Measurements from ENCODE around the gene CDCA5.

CDCA5 gene

GRCh38 chr11:65066805-65067291, 17.0 kb downstream of the CDCA5 start:
- no peak overlapping the region for H3K4me3 ChIP-seq (ENCODE audit: extremely low read depth, insufficient read depth, low read length, poor library complexity, severe bottlenecking)
- H3K36me3 ChIP-seq (ENCODE audit: control insufficient read depth, insufficient read depth, low read length): no peaks in the 10 kb centered on the region
- no peaks in the 10 kb centered on the region for H3K4me1 ChIP-seq (ENCODE audit: control insufficient read depth, insufficient read depth, low read length, poor library complexity, severe bottlenecking)
- no peak overlapping the region for H3K27ac ChIP-seq (ENCODE audit: low read depth, low read length, severe bottlenecking)
- no peaks in the 10 kb centered on the region for H3K9me3 ChIP-seq (ENCODE audit: control insufficient read depth, low read length)
- WGBS, 2 experiments (ENCODE audit: insufficient coverage in 2 of 2): 60 to 77% methylated on average over 2 to 4 of the region's 4 CpGs

GRCh38 chr11:65066315-65066714, 17.5 kb downstream of the CDCA5 start:
- Histone ChIP-seq H3K36me3 (ENCODE audit: control insufficient read depth, insufficient read depth, low read length) (no peaks in the 10 kb centered on the region), H3K4me1 (ENCODE audit: control insufficient read depth, insufficient read depth, low read length, poor library complexity, severe bottlenecking) (no peaks in the 10 kb centered on the region), H3K27ac (ENCODE audit: low read depth, low read length, severe bottlenecking) (no peak overlapping the region), H3K4me3 (ENCODE audit: extremely low read depth, insufficient read depth, low read length, poor library complexity, severe bottlenecking) (no peak overlapping the region), H3K9me3 (ENCODE audit: control insufficient read depth, low read length) (no peaks in the 10 kb centered on the region)
- 79 to 87% methylated on average over 10 to 11 of the region's 11 CpGs for WGBS, 2 experiments (ENCODE audit: insufficient coverage in 2 of 2)

GRCh38 chr11:65065851-65066250, 18.0 kb downstream of the CDCA5 start:
- WGBS, 2 experiments (ENCODE audit: insufficient coverage in 2 of 2): 92 to 97% methylated on average over 2 to 5 of the region's 7 CpGs
- H3K36me3 ChIP-seq (ENCODE audit: control insufficient read depth, insufficient read depth, low read length): no peaks in the 10 kb centered on the region
- H3K27ac ChIP-seq (ENCODE audit: low read depth, low read length, severe bottlenecking): no peak overlapping the region
- H3K4me3 ChIP-seq (ENCODE audit: extremely low read depth, insufficient read depth, low read length, poor library complexity, severe bottlenecking): no peak overlapping the region
- no peaks in the 10 kb centered on the region for H3K4me1 ChIP-seq (ENCODE audit: control insufficient read depth, insufficient read depth, low read length, poor library complexity, severe bottlenecking)
- H3K9me3 ChIP-seq (ENCODE audit: control insufficient read depth, low read length): no peaks in the 10 kb centered on the region

GRCh38 chr11:65064847-65065240, 19.0 kb downstream of the CDCA5 start:
- no peak overlapping the region for H3K4me3 ChIP-seq (ENCODE audit: extremely low read depth, insufficient read depth, low read length, poor library complexity, severe bottlenecking)

GRCh38 chr11:65063532-65063931, 20.3 kb downstream of the CDCA5 start:
- WGBS, 2 experiments (ENCODE audit: insufficient coverage in 2 of 2): 76 to 81% methylated on average over 2 to 3 of the region's 3 CpGs
- no peak overlapping the region for H3K4me3 ChIP-seq (ENCODE audit: extremely low read depth, insufficient read depth, low read length, poor library complexity, severe bottlenecking)

More at GRCh38 chr11:65064847-65065240, 19.0 kb downstream of the CDCA5 start:
- Histone ChIP-seq H3K4me1 (ENCODE audit: control insufficient read depth, insufficient read depth, low read length, poor library complexity, severe bottlenecking) (no peaks in the 10 kb centered on the region), H3K9me3 (ENCODE audit: control insufficient read depth, low read length) (no peaks in the 10 kb centered on the region), H3K27ac (ENCODE audit: low read depth, low read length, severe bottlenecking) (no peak overlapping the region), H3K36me3 (ENCODE audit: control insufficient read depth, insufficient read depth, low read length) (no peaks in the 10 kb centered on the region)
- WGBS, 2 experiments (ENCODE audit: insufficient coverage in 2 of 2): 90 to 100% methylated on average over 2 of the region's 4 CpGs

GRCh38 chr11:65060913-65061408, 22.9 kb downstream of the CDCA5 start:
- no peaks in the 10 kb centered on the region for H3K4me1 ChIP-seq (ENCODE audit: control insufficient read depth, insufficient read depth, low read length, poor library complexity, severe bottlenecking)
- no peaks in the 10 kb centered on the region for H3K36me3 ChIP-seq (ENCODE audit: control insufficient read depth, insufficient read depth, low read length)
- no peaks in the 10 kb centered on the region for H3K9me3 ChIP-seq (ENCODE audit: control insufficient read depth, low read length)
- no peak overlapping the region for H3K4me3 ChIP-seq (ENCODE audit: extremely low read depth, insufficient read depth, low read length, poor library complexity, severe bottlenecking)
- WGBS, 2 experiments (ENCODE audit: insufficient coverage in 2 of 2): 57 to 69% methylated on average over 7 to 8 of the region's 9 CpGs
- H3K27ac ChIP-seq (ENCODE audit: low read depth, low read length, severe bottlenecking): no peak overlapping the region

More at GRCh38 chr11:65063532-65063931, 20.3 kb downstream of the CDCA5 start:
- no peaks in the 10 kb centered on the region for H3K9me3 ChIP-seq (ENCODE audit: control insufficient read depth, low read length)
- H3K4me1 ChIP-seq (ENCODE audit: control insufficient read depth, insufficient read depth, low read length, poor library complexity, severe bottlenecking): no peaks in the 10 kb centered on the region
- H3K36me3 ChIP-seq (ENCODE audit: control insufficient read depth, insufficient read depth, low read length): no peaks in the 10 kb centered on the region
- H3K27ac ChIP-seq (ENCODE audit: low read depth, low read length, severe bottlenecking): no peak overlapping the region

- Histone ChIP-seq H3K4me3 (ENCODE audit: extremely low read depth, insufficient read depth, low read length, poor library complexity, severe bottlenecking) (no peak overlapping the region), H3K4me1 (ENCODE audit: control insufficient read depth, insufficient read depth, low read length, poor library complexity, severe bottlenecking) (no peaks in the 10 kb centered on the region), H3K27ac (ENCODE audit: low read depth, low read length, severe bottlenecking) (no peak overlapping the region), H3K36me3 (ENCODE audit: control insufficient read depth, insufficient read depth, low read length) (no peaks in the 10 kb centered on the region), H3K9me3 (ENCODE audit: control insufficient read depth, low read length) (no peaks in the 10 kb centered on the region)
- 83 to 90% methylated on average over 6 to 7 of the region's 10 CpGs for WGBS, 2 experiments (ENCODE audit: insufficient coverage in 2 of 2)
Measured at GRCh38 chr11:65059959-65060824, 23.6 kb downstream of the CDCA5 start.

- H3K4me1 ChIP-seq (ENCODE audit: control insufficient read depth, insufficient read depth, low read length, poor library complexity, severe bottlenecking): no peaks in the 10 kb centered on the region
- no peaks in the 10 kb centered on the region for H3K9me3 ChIP-seq (ENCODE audit: control insufficient read depth, low read length)
- H3K36me3 ChIP-seq (ENCODE audit: control insufficient read depth, insufficient read depth, low read length): no peaks in the 10 kb centered on the region
- no peak overlapping the region for H3K4me3 ChIP-seq (ENCODE audit: extremely low read depth, insufficient read depth, low read length, poor library complexity, severe bottlenecking)
- H3K27ac ChIP-seq (ENCODE audit: low read depth, low read length, severe bottlenecking): no peak overlapping the region
- 82% methylated on average over 3 of the region's 3 CpGs; no CpG with 5 or more reads in 1 of the 2 experiments for WGBS, 2 experiments (ENCODE audit: insufficient coverage in 2 of 2)
Measured at GRCh38 chr11:65059523-65059922, 24.3 kb downstream of the CDCA5 start.

- no peak within 1 kb of the TSS for H3K27ac ChIP-seq (ENCODE audit: low read depth, low read length, severe bottlenecking)
- no peaks in the 10 kb centered on the region for H3K36me3 ChIP-seq (ENCODE audit: control insufficient read depth, insufficient read depth, low read length)
- no peaks in the 10 kb centered on the region for H3K9me3 ChIP-seq (ENCODE audit: control insufficient read depth, low read length)
- WGBS, 2 experiments (ENCODE audit: insufficient coverage in 2 of 2): 90 to 94% methylated on average over 4 to 6 of the region's 8 CpGs
- H3K4me1 ChIP-seq (ENCODE audit: control insufficient read depth, insufficient read depth, low read length, poor library complexity, severe bottlenecking): no peaks in the 10 kb centered on the region
- no peak within 1 kb of the TSS for H3K4me3 ChIP-seq (ENCODE audit: extremely low read depth, insufficient read depth, low read length, poor library complexity, severe bottlenecking)
Measured at GRCh38 chr11:65058419-65059054, 25.3 kb downstream of the CDCA5 start, which contains the start of gene NAALADL1. TSS of gene NAALADL1 (minus strand) at chr11:65058553. CDS start at chr11:65058521, 32 bp downstream.

GRCh38 chr11:65058012-65058411, 25.8 kb downstream of the CDCA5 start:
- Histone ChIP-seq H3K27ac (ENCODE audit: low read depth, low read length, severe bottlenecking) (no peak overlapping the region), H3K36me3 (ENCODE audit: control insufficient read depth, insufficient read depth, low read length) (no peaks in the 10 kb centered on the region), H3K9me3 (ENCODE audit: control insufficient read depth, low read length) (no peaks in the 10 kb centered on the region), H3K4me3 (ENCODE audit: extremely low read depth, insufficient read depth, low read length, poor library complexity, severe bottlenecking) (no peak overlapping the region), H3K4me1 (ENCODE audit: control insufficient read depth, insufficient read depth, low read length, poor library complexity, severe bottlenecking) (no peaks in the 10 kb centered on the region)
- 86 to 91% methylated on average over 9 to 13 of the region's 13 CpGs for WGBS, 2 experiments (ENCODE audit: insufficient coverage in 2 of 2)
